Sigmoid colon (tissue), 7 donors: ENCODE data around the gene ABCA2. TPM values are rescaled to one million over a fixed set of nuclear protein-coding genes. Genes with fewer than 3 reads are reported as not detected.

Experiments used
- DNase-seq: peaks from one replicate; pipeline ENCODE4 v3.0.0-alpha.2; 2019
- H3K27ac ChIP-seq, 4 donors: fragments of 200-600 bp; sonication (generic); one replicate each; pipeline ENCODE4 v1.5.1; 2016 to 2019; ENCODE audit warnings: mild to moderate bottlenecking in 1 of 4
- H3K27me3 ChIP-seq, 3 donors: fragments of 200-600 bp; sonication (generic); one replicate each; pipeline ENCODE4 v1.5.1; 2019; ENCODE audit warnings: mild to moderate bottlenecking in 1 of 3
- H3K36me3 ChIP-seq, 4 donors: fragments of 200-600 bp; sonication (generic); one replicate each; pipeline ENCODE4 v1.5.1; 2016 to 2019
- H3K4me1 ChIP-seq, 4 donors: fragments of 200-600 bp; sonication (generic); one replicate each; pipeline ENCODE4 v1.5.1; 2017 to 2019
- H3K4me3 ChIP-seq, 4 donors: fragments of 200-600 bp; sonication (generic); one replicate each; pipeline ENCODE4 v1.5.1; 2017 to 2019; ENCODE audit warnings: mild to moderate bottlenecking in 2 of 4, moderate library complexity in 1 of 4
- H3K9me3 ChIP-seq, 4 donors: fragments of 200-600 bp in 3 of 4; sonication (generic) in 3 of 4; one replicate each; pipeline versions ENCODE4 v1.5.1 to v1.6.1; 2013 to 2019
- EP300 ChIP-seq, 4 donors: sonication (generic); formaldehyde crosslinking; IDR thresholded peaks; one replicate each; pipeline ENCODE4 v1.6.1; 2017; ENCODE audit warnings: antibody characterized with exemption in 4 of 4
- POLR2A ChIP-seq, 2 donors: fragments of 450-650 bp; IDR thresholded peaks; one replicate each; pipeline ENCODE4 v1.6.1; 2016; ENCODE audit warnings: antibody characterized with exemption in 2 of 2, mild to moderate bottlenecking in 2 of 2, moderate library complexity in 2 of 2
- POLR2AphosphoS5 ChIP-seq, 4 donors: sonication (generic); formaldehyde crosslinking; IDR thresholded peaks; one replicate each; pipeline ENCODE4 v1.6.1; 2017; ENCODE audit warnings: antibody characterized with exemption in 4 of 4
- WGBS, 2 donors: extraction: QIAGEN DNeasy Blood & Tissue Kit; methylation state at CpG; one replicate each; pipeline ENCODE4 v1.1.7; 2013; 5-methylcytosine and 5-hydroxymethylcytosine counted together
- intact Hi-C: fragments of 100-400 bp; cut with DNase I; formaldehyde crosslinking; loops from one replicate; pipeline ENCODE4 v1.15.1; 2023
- polyA plus RNA-seq, 3 donors: library from polyadenylated mRNA; stranded (reverse); fragments of 200-250 nt; gene quantifications; one replicate each; pipeline ENCODE4 v1.2.3, GENCODE V29; 2013
- total RNA-seq, 4 donors: library from RNA; depleted of rRNA; stranded (reverse); fragments of >200 nt; gene quantifications; one replicate each; pipeline ENCODE4 v1.1.0, GENCODE V29; 2016
- TF ChIP-seq, protein P1 (sequence below), 4 experiments: fragments of 450-650 bp in 3 of 4; fragments of 200-600 bp in 1 of 4; IDR thresholded peaks; one replicate each; pipeline ENCODE4 v1.5.1; 2016 to 2019; ENCODE audit warnings: antibody characterized with exemption in 4 of 4, mild to moderate bottlenecking in 3 of 4, moderate library complexity in 2 of 4
- donor health status: healthy with polysubstance abuse.
- donor health status: Bipolar disorder and iron deficiency.
- donor health status: healthy.

Gene ABCA2
- total and polyA plus RNA-seq, 7 donors: 6.0 to 28.6 (median 12.5) TPM

- DNase-seq: no peak
- no peak within 1 kb of the TSS for H3K27ac ChIP-seq
- intact Hi-C loops: no loop called here
- H3K4me1 ChIP-seq: peaks cover 0 to 24% (median 13%) of the 10 kb centered on the region in 4 donors
- TF ChIP-seq, protein P1, sequence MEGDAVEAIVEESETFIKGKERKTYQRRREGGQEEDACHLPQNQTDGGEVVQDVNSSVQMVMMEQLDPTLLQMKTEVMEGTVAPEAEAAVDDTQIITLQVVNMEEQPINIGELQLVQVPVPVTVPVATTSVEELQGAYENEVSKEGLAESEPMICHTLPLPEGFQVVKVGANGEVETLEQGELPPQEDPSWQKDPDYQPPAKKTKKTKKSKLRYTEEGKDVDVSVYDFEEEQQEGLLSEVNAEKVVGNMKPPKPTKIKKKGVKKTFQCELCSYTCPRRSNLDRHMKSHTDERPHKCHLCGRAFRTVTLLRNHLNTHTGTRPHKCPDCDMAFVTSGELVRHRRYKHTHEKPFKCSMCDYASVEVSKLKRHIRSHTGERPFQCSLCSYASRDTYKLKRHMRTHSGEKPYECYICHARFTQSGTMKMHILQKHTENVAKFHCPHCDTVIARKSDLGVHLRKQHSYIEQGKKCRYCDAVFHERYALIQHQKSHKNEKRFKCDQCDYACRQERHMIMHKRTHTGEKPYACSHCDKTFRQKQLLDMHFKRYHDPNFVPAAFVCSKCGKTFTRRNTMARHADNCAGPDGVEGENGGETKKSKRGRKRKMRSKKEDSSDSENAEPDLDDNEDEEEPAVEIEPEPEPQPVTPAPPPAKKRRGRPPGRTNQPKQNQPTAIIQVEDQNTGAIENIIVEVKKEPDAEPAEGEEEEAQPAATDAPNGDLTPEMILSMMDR (IDR thresholded peaks at IDR 0.05): no peak
- TF ChIP-seq EP300 (IDR thresholded peaks at IDR 0.05) (no peak), POLR2A (IDR thresholded peaks at IDR 0.05) (no peak), POLR2AphosphoS5 (IDR thresholded peaks at IDR 0.05) (no peak)
- no peaks in the 10 kb centered on the region for H3K36me3 ChIP-seq
- 77 to 89% methylated on average over 18 of the region's 18 CpGs for WGBS, 2 donors
- peaks cover 16 to 69% (median 64%) of the 10 kb centered on the region in 3 donors for H3K27me3 ChIP-seq
- no peaks in the 10 kb centered on the region for H3K9me3 ChIP-seq
- H3K4me3 ChIP-seq: no peak within 1 kb of the TSS
Measured at GRCh38 chr9:136982232-136983051, 45.6 kb downstream of the ABCA2 start, which contains the start of gene LCNL1. Gene LCNL1 (plus strand): TSS chr9:136982993. CDS start chr9:136983587, 594 bp downstream.

- WGBS, 2 donors: 74 to 75% methylated on average over 17 of the region's 17 CpGs
- peak overlapping the region in 1 of 4 donors; percentile 20 for H3K27ac ChIP-seq
- intact Hi-C loops: no loop called here
- TF ChIP-seq, protein P1 (IDR thresholded peaks at IDR 0.05): no peak
- no peak for TF ChIP-seq POLR2A (IDR thresholded peaks at IDR 0.05)
- TF ChIP-seq EP300 (IDR thresholded peaks at IDR 0.05): no peak
- no peak for TF ChIP-seq POLR2AphosphoS5 (IDR thresholded peaks at IDR 0.05)
- DNase-seq: no peak
- peaks cover 16 to 65% (median 65%) of the 10 kb centered on the region in 3 donors for H3K27me3 ChIP-seq
- no peak overlapping the region for H3K4me3 ChIP-seq
- no peaks in the 10 kb centered on the region for H3K9me3 ChIP-seq
- no peaks in the 10 kb centered on the region for H3K36me3 ChIP-seq
- peaks cover 0 to 28% (median 16%) of the 10 kb centered on the region in 4 donors for H3K4me1 ChIP-seq
Measured at GRCh38 chr9:136981588-136982231, 46.3 kb downstream of the ABCA2 start.

GRCh38 chr9:136980669-136981478 lies 47.2 kb downstream of the ABCA2 start:
- Histone ChIP-seq H3K36me3 (no peaks in the 10 kb centered on the region), H3K27ac (peak overlapping the region in 1 of 4 donors; percentile 20), H3K27me3 (peaks cover 15 to 59% (median 58%) of the 10 kb centered on the region in 3 donors), H3K9me3 (no peaks in the 10 kb centered on the region), H3K4me3 (no peak overlapping the region), H3K4me1 (peaks cover 0 to 27% (median 16%) of the 10 kb centered on the region in 4 donors)
- no peak for DNase-seq
- intact Hi-C loops: no loop called here
- WGBS, 2 donors: 90 to 92% methylated on average over 16 of the region's 16 CpGs
- TF ChIP-seq EP300 (IDR thresholded peaks at IDR 0.05) (no peak), POLR2A (IDR thresholded peaks at IDR 0.05) (no peak), POLR2AphosphoS5 (IDR thresholded peaks at IDR 0.05) (no peak)
- TF ChIP-seq, protein P1 (IDR thresholded peaks at IDR 0.05): no peak

GRCh38 chr9:136979769-136980587 lies 48.1 kb downstream of the ABCA2 start:
- peaks cover 6 to 50% (median 49%) of the 10 kb centered on the region in 3 donors for H3K27me3 ChIP-seq
- H3K27ac ChIP-seq: no peak overlapping the region
- no peak overlapping the region for H3K4me3 ChIP-seq

More at GRCh38 chr9:136979769-136980587, 48.1 kb downstream of the ABCA2 start:
- Histone ChIP-seq H3K4me1 (peaks cover 0 to 18% (median 13%) of the 10 kb centered on the region in 4 donors), H3K9me3 (no peaks in the 10 kb centered on the region), H3K36me3 (no peaks in the 10 kb centered on the region)
- WGBS, 2 donors: 83 to 89% methylated on average over 26 of the region's 26 CpGs
- TF ChIP-seq POLR2AphosphoS5 (IDR thresholded peaks at IDR 0.05) (no peak), EP300 (IDR thresholded peaks at IDR 0.05) (no peak), POLR2A (IDR thresholded peaks at IDR 0.05) (no peak)
- TF ChIP-seq, protein P1 (IDR thresholded peaks at IDR 0.05): no peak
- no peak for DNase-seq
- intact Hi-C loops: no loop called here
